Prostate gland (tissue), 2 donors: Measurements from ENCODE around the gene CBL. TPM values are rescaled to one million over a fixed set of nuclear protein-coding genes. Genes with fewer than 3 reads are reported as not detected.
"Not testable (repeated sequence)": the region's sequence is repeated elsewhere in the genome, so short reads cannot be mapped to it uniquely, and the experiment has no call there.

ENCODE experiments used
- DNase-seq: peaks from one replicate; pipeline ENCODE4 v3.0.0-alpha.2; 2019; ENCODE audit warnings: low spot score
- H3K27ac ChIP-seq, 2 donors: fragments of 200-600 bp; sonication (generic); 2 replicates each; pipeline ENCODE4 v1.5.1; 2017 to 2019
- H3K27me3 ChIP-seq: fragments of 200-600 bp; sonication (generic); replicated peaks from 2 replicates; pipeline ENCODE4 v1.5.1; 2019; ENCODE audit not compliant: insufficient read depth
- H3K36me3 ChIP-seq, 2 donors: fragments of 200-600 bp; sonication (generic); 1 replicate in 1 of 2; 2 replicates in 1 of 2; pipeline versions ENCODE4 v1.5.1 to v1.8.1; 2017 to 2019
- H3K4me1 ChIP-seq: fragments of 200-600 bp; sonication (generic); replicated peaks from 2 replicates; pipeline ENCODE4 v1.5.1; 2019
- H3K4me3 ChIP-seq, 2 donors: fragments of 200-600 bp; sonication (generic); 2 replicates each; pipeline ENCODE4 v1.5.1; 2017 to 2019
- H3K9me3 ChIP-seq: fragments of 200-600 bp; sonication (generic); 2 replicates; pipeline ENCODE4 v1.5.1; 2017
- POLR2A ChIP-seq: fragments of 450-650 bp; IDR thresholded peaks from one replicate; pipeline ENCODE4 v1.6.1; 2016; ENCODE audit warnings: antibody characterized with exemption, mild to moderate bottlenecking
- POLR2AphosphoS5 ChIP-seq: sonication (generic); formaldehyde crosslinking; IDR thresholded peaks from one replicate; pipeline ENCODE4 v1.6.1; 2017; ENCODE audit warnings: antibody characterized with exemption
- WGBS: methylation state at CpG from one replicate; pipeline ENCODE4 v1.1.5; 2018; 5-methylcytosine and 5-hydroxymethylcytosine counted together
- intact Hi-C: fragments of 100-400 bp; cut with DNase I; formaldehyde crosslinking; loops from one replicate; pipeline ENCODE4 v1.14.2; 2022
- total RNA-seq, 2 donors: library from RNA; depleted of rRNA; stranded (reverse); fragments of >200 nt; gene quantifications; one replicate each; pipeline ENCODE4 v1.1.0, GENCODE V29; 2016
- TF ChIP-seq, protein P1 (sequence below), 4 experiments: fragments of 200-600 bp in 2 of 4; fragments of 450-650 bp in 2 of 4; sonication (generic) in 2 of 4; IDR thresholded peaks; 1 replicate in 3 of 4; 2 replicates in 1 of 4; pipeline ENCODE4 v1.5.1; 2016 to 2019; ENCODE audit warnings: antibody characterized with exemption in 4 of 4, mild to moderate bottlenecking in 2 of 4, moderate library complexity in 2 of 4

Gene CBL
- total RNA-seq, 2 donors from 2014 or later = 9.8 to 38.8 TPM

DNA sequence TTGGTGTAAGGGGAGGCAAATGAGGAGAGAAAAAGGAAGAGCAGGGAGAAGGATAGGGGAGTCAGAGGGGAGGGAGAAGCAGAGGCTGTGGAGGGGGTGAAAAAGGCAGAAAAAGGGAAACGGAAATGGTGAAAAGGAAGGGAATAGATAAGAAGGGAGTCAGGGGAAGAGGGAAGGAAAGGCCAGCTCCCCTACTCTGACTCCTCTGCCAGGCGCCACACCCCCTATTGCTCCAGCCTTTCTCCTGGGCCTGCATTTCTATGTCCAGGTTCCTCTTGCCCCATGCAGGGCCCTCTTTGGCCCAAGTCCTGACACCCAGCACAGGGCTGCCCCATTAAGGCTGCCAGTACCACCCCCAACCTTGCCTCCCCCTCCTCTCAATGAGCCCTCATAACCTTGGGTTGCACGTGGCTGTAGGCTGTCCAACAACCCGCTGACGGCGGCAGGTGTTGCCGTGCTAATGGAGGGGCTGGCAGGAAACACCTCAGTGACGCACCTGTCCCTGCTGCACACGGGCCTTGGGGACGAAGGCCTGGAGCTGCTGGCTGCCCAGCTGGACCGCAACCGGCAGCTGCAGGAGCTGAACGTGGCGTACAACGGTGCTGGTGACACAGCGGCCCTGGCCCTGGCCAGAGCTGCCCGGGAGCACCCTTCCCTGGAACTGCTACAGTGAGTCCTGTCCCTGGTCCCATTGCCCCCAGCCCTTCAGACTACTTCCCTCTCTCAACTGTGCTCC, 24.3 kb upstream of the CBL start:
- no peaks in the 10 kb centered on the region for H3K27me3 ChIP-seq
- DNase-seq = no peak
- no peaks in the 10 kb centered on the region for H3K4me1 ChIP-seq
- H3K27ac ChIP-seq = no peak overlapping the region
- TF ChIP-seq POLR2A = no peak
- TF ChIP-seq, protein P1, sequence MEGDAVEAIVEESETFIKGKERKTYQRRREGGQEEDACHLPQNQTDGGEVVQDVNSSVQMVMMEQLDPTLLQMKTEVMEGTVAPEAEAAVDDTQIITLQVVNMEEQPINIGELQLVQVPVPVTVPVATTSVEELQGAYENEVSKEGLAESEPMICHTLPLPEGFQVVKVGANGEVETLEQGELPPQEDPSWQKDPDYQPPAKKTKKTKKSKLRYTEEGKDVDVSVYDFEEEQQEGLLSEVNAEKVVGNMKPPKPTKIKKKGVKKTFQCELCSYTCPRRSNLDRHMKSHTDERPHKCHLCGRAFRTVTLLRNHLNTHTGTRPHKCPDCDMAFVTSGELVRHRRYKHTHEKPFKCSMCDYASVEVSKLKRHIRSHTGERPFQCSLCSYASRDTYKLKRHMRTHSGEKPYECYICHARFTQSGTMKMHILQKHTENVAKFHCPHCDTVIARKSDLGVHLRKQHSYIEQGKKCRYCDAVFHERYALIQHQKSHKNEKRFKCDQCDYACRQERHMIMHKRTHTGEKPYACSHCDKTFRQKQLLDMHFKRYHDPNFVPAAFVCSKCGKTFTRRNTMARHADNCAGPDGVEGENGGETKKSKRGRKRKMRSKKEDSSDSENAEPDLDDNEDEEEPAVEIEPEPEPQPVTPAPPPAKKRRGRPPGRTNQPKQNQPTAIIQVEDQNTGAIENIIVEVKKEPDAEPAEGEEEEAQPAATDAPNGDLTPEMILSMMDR (IDR thresholded peaks at IDR 0.05) = no peak
- TF ChIP-seq POLR2AphosphoS5 = no peak
- peaks cover 0 to 4% of the 10 kb centered on the region in 2 donors for H3K36me3 ChIP-seq
- intact Hi-C loops = no loop called here
- 82% methylated on average over 13 of the region's 17 CpGs for WGBS
- H3K4me3 ChIP-seq = no peak overlapping the region
- no peaks in the 10 kb centered on the region for H3K9me3 ChIP-seq

DNA sequence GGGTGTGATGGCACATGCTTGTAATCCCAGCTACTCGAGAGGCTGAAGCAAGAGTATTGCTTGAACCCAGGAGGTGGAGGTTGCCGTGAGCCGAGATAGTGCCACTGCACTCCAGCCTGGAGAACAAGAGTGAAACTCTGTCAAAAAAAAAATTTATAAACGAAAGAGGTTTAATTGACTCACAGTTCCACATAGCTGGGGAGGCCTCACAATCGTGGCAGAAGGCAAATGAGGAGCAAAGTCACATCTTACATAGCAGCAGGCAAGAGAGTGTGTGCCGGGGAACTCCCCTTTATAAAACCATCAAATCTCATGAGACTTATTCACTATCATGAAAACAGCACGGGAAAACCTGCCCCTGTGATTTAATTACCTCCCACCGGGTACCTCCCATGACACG, 21.7 kb upstream of the CBL start:
- H3K36me3 ChIP-seq, H3K27me3 ChIP-seq, H3K9me3 ChIP-seq, H3K4me1 ChIP-seq, DNase-seq, H3K4me3 ChIP-seq, intact Hi-C loops, H3K27ac ChIP-seq: not testable (repeated sequence)
- WGBS = 74% methylated on average over 9 of the region's 9 CpGs

DNA sequence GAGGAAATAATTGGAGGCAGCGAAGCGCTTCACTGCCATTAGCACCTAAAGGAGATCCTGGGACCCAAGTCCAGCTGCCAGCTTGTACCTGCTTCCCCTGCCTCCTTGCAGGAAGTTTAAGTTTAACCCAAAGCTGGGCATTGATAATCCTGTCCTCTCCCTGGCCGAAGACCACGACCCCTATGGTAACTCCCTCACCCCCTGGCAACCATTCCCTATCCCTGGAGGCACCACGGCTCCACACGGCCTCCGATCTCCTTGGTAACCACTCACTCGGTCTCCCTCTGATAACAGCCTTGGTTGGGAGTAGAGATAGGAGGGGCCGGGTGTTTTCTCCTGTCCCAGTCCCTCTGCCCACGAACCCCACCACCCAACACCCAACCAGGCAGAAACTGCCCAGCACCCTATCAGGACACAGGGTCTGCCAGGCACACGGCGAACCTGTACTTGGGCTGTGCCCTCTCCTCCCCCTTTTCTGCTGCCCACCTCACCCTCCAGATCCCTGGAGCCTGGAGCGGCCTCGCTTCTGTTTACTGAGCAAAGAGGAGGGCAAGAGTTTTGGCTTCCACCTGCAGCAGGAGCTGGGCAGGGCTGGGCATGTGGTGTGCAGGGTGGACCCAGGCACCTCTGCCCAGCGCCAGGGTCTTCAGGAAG, 20.0 kb upstream of the CBL start:
- no peaks in the 10 kb centered on the region for H3K36me3 ChIP-seq
- no peak overlapping the region for H3K27ac ChIP-seq
- no peaks in the 10 kb centered on the region for H3K4me1 ChIP-seq
- H3K9me3 ChIP-seq = no peaks in the 10 kb centered on the region
- no peak for DNase-seq
- intact Hi-C loops = no loop called here
- H3K4me3 ChIP-seq = no peak overlapping the region
- 25% methylated on average over 15 of the region's 15 CpGs for WGBS
- no peaks in the 10 kb centered on the region for H3K27me3 ChIP-seq
- TF ChIP-seq POLR2AphosphoS5 (no peak), POLR2A (no peak)
- TF ChIP-seq, protein P1 (IDR thresholded peaks at IDR 0.05) = no peak

DNA sequence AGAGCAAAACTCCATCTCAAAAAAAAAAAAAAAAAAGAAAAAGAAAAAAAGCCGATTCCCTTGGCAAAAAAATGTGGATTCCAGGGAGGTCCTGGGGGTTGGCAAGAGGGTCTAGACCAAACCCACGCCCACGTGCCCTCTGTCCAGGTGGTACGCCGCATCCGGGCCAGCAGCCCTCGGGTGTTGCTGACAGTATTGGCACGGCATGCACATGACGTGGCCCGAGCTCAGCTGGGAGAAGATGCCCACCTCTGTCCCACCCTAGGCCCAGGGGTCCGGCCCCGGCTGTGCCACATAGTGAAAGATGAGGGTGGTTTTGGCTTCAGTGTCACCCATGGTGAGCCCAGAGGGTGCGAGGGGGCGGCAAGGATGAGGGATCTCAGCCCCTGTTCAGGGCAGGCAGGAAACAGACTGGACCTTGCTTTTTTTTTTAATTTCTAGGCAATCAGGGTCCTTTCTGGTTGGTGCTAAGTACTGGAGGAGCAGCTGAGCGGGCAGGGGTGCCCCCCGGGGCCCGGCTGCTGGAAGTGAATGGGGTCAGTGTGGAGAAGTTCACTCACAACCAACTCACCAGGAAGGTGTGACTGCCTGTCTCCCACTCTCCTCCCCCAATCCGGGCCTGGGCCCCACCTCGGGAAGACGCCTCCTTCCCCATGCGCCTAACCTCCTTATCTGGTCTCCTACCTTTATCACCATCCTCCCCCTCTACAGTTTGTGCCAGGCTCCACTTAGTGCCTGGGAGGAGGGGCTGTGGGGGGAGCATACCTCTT, 18.8 kb upstream of the CBL start:
- Histone ChIP-seq H3K9me3 (no peaks in the 10 kb centered on the region), H3K4me3 (no peak overlapping the region), H3K36me3 (no peaks in the 10 kb centered on the region), H3K27ac (no peak overlapping the region), H3K4me1 (no peaks in the 10 kb centered on the region), H3K27me3 (no peaks in the 10 kb centered on the region)
- no peak for DNase-seq
- TF ChIP-seq, protein P1 (IDR thresholded peaks at IDR 0.05) = no peak
- TF ChIP-seq POLR2A = no peak
- TF ChIP-seq POLR2AphosphoS5 = no peak
- intact Hi-C loops = no loop called here
- WGBS = 86% methylated on average over 21 of the region's 21 CpGs

DNA sequence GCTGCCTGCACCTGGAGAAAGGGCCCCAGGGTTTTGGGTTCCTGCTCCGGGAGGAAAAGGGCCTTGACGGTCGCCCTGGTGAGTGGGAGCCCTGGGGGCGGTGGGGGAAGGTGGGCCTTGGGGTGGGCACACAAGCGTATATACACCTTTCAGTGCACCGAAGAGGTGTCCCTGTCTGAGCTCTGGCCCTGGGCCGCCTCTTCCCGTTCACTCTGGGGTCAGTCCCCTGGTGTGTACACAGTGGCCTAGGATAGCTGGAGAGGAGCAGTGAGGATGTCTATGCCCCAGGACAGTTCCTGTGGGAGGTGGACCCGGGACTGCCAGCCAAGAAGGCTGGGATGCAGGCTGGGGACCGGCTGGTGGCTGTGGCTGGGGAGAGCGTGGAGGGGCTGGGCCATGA, 18.1 kb upstream of the CBL start:
- Histone ChIP-seq H3K36me3 (no peaks in the 10 kb centered on the region), H3K27ac (no peak overlapping the region), H3K27me3 (no peaks in the 10 kb centered on the region), H3K4me3 (no peak overlapping the region), H3K9me3 (no peaks in the 10 kb centered on the region), H3K4me1 (no peaks in the 10 kb centered on the region)
- 89% methylated on average over 11 of the region's 11 CpGs for WGBS
- no peak for DNase-seq
- intact Hi-C loops = no loop called here
- TF ChIP-seq, protein P1 (IDR thresholded peaks at IDR 0.05) = no peak
- no peak for TF ChIP-seq POLR2A
- no peak for TF ChIP-seq POLR2AphosphoS5
